NCI-H82 (cell line): ENCODE results near the gene TMEM178A.
A peak's percentile ranks its signal among the peaks of the same experiment; 100 is the strongest.

ENCODE experiments used
- DNase-seq: peaks from one replicate; lab custom pipeline; 2025; lab: John Stamatoyannopoulos, UW

Gene TMEM178A

DNA sequence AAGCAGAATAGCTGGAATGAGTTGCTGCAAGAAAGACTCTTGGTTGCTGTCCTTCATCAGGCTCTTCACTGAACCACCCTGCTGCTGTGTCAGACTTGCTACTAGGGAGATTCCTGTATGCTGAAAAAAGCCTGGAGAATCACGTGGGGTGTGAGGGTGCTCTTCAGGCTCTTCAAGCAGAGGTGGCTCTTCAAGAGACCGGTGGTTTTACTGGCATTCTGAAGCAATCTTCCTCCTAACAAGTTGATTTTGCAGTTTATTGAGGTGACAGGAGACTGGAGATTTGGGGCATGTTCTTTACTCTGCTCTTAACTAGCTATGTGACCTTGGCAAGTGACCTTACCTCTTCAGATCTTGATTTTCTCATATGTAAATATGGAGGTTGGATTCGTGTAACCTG lies 14.1 kb downstream of the TMEM178A start:
- no peak for DNase-seq

- no peak for DNase-seq
Observed at GRCh38 chr2:39682066-39682692, 16.5 kb downstream of the TMEM178A start.

DNA sequence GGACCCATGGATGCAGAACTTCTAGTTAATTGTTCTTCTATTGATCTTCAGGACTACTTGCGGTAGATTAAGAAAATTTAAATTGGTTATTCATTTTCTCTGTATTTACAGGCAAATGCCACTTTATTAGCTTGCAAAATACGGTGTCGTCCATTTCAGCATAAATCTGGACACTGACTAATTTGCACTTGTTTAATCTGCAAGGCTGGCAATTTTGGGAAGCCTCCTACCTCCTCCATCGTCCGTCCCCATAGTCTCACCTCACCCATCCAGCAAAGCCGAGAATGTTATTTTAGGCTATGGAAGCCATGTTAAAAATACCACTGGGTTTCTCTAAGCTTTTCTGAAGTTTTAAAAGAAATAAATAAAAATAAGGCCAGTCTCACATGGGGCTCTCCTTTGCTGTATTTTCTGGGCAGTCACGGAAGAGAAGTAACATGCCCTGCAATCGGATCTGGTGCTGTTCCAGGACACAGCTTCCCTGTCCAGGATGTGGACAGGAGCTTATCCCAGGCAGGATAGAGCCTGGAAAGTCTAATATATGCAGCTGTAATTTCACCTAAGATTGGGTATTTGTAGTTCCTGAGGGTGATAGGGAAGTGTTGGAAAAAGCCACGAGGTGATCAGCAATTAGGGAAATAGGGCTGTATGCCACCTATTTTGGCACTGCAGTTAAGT lies 17.4 kb downstream of the TMEM178A start:
- no peak for DNase-seq

DNA sequence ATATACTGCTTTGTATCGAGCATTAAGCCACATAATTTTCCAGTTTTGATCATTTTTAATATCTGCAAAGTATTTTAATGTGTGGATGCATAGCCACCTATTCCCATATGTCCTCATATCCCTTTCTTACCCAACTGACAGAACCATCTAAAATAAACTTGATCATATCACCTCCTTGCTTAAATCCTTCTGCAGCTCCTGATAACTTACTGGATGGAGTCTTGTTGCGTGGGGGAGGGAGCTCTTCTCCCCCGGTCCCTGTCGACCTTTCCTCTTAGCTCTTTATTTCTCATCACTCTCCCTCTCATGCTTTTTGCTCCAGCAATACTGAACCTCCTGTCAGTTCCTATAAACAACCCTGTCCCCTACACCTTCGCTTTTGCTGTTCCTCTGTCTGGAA lies 18.7 kb downstream of the TMEM178A start:
- no peak for DNase-seq

DNA sequence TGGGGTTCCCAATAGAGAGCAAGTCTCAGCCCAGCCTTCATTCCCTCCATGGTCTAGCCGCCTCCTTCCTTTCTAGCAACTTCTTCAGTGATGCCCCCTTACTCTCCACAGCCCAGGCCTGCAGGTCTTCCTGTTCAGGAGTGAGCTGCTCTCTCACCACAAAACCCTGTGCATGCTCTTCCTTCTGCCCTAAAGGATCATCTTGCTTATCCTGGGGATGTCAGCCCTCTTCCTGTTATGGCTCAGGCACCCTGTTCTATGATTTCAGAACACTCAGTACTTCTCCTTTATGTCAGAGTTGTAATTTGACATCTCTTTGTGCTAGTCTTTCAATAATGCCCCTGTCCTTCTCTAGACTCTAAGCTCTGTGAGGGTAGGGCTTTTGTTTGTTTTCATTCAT lies 19.4 kb downstream of the TMEM178A start:
- no peak for DNase-seq

GRCh38 chr2:39686456-39686855 lies 20.7 kb downstream of the TMEM178A start:
- no peak for DNase-seq

DNA sequence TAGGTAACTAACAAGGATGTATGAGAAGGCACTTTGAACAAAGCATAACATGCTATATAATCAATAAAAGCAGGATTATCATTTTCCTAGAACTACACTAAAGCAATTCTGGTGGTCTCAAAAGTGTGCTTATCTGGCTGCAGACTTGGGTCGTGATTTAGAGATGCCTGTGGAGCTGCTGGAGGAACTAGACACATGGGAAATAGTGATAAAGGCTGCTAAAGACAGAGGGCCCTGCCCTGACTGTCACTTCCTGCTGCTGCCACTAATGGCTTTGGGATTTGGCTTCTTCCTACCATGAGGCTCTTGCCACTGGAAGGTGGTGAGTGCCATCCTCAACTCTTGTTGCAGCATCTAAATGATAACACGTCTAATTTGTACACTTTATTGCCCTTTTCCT lies 22.5 kb downstream of the TMEM178A start:
- DNase-seq = no peak

DNA sequence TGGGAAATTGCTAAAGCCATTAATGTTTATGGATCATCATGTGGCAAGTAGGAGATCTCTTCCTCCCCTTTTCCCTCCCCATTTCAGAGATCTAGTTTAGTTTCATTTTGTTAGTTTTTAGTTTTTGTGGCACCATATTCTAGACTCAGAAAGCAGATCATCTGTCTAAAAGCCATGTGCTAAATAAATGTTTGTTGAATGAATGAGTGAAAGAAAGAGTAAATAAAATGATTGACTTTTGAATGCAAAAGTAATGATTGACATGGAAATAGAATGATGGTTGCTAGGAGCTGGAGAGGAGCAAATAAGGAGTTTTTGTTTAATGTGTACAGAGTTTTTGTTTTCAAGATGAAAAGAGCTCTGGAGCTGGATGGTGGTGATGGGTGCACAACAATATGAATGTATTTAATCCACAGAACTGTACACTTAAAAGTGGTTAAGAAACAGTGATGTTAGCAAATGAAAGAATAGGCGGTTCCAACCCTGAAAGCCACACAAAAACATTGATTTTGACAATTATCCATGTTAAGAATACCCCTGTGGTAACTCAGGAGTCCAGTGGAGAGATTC lies 23.6 kb downstream of the TMEM178A start:
- DNase-seq = no peak

DNA sequence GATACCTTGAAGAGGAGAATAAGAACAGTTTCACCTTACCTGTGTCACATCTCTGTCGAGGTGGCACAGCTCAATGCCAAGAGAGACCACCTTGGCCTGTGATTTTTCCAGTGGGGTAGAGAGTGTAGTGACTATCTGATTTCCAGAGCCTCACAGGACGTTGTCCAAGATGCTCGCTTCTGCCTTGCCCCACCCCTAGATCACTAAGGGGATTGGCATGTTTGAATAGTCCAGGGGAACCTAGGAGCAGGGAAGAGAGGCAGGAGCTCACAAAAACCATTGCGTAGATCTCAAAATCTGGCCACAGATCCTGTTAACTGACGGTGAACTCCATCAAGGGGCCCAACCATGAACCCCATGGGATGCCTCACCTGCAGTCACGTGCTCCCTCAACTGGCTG lies 24.2 kb downstream of the TMEM178A start:
- DNase-seq = no peak

GRCh38 chr2:39693245-39693644 lies 27.5 kb downstream of the TMEM178A start:
- DNase-seq = no peak

- DNase-seq = peak; percentile 65
Observed at GRCh38 chr2:39696101-39696553, 30.4 kb downstream of the TMEM178A start.

GRCh38 chr2:39696838-39697237 lies 31.1 kb downstream of the TMEM178A start:
- peak; percentile 24 for DNase-seq

DNA sequence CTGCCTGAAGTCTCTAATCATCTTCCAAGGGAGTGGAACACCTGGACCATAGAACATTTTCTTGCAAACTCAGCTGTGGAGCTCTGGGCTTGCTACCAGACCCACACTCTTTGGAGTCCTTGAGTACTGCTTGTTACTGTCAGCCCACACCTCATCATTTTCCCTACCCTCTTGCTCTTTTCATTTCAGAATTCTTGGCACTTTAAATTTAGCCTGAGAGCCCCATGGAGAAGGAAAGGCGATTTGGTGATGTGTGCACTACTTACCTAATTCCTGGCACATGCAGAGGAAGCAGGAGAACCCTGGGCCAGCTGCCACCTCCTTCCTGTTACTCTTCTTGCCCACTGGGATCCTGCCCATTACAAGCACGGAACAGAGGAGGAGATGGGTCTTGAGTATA lies 31.7 kb downstream of the TMEM178A start:
- no peak for DNase-seq

- DNase-seq = no peak
Observed at GRCh38 chr2:39701137-39701536, 35.4 kb downstream of the TMEM178A start.

DNA sequence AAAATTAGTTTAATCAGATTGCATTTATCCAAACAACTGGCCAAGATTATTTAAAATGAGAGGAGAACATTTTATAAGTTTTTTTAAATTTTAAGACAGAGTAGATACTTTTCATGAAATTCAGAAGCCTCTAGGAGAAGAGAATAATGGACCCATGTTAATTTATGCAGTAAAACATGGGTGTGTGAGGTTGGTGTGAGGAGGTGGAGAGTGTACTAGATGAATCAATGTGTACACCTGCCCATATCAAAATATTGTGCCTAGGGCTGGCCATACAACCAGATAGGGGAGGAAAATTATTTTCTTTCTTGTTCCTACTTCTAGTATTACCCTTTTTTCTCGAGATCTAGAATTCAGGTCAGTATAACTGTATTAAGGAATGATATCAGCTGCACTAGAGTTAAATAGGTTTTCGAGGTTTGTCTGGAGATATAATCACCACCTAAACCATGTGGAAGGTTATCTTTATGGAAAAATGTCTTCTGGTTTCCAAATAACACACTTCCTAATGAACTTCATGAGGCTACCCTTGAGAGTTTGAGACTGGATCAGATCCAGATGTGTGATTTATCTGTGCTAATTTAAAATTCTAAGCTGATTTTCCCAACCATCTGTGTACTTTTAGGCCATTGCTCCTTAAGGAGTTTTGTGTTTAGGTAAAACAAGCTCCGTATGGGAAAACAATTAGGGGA lies 37.6 kb downstream of the TMEM178A start:
- DNase-seq = no peak

DNA sequence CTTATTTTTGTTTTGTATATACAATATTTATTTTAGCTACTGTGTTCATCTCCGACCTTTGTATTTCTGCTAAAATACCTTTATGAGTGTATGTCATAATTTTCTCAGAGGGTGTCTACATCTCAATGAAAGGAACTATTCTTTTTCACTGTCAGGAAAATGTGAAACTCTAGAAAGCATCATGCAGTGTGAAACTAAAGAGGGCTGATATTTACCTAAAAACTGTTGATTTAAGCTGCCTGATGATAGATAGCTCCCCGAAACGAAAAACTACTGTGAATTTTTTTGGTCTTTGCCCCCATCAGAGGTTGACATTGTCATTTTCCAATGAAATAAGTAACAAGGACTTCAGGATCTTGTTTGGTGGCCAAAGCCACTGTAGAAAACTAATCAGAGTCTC lies 38.8 kb downstream of the TMEM178A start:
- no peak for DNase-seq

GRCh38 chr2:39705638-39706037 lies 39.9 kb downstream of the TMEM178A start:
- DNase-seq = no peak

- DNase-seq = no peak
Observed at GRCh38 chr2:39706312-39706711, 40.6 kb downstream of the TMEM178A start.

GRCh38 chr2:39706945-39707344 lies 41.2 kb downstream of the TMEM178A start:
- DNase-seq = no peak

DNA sequence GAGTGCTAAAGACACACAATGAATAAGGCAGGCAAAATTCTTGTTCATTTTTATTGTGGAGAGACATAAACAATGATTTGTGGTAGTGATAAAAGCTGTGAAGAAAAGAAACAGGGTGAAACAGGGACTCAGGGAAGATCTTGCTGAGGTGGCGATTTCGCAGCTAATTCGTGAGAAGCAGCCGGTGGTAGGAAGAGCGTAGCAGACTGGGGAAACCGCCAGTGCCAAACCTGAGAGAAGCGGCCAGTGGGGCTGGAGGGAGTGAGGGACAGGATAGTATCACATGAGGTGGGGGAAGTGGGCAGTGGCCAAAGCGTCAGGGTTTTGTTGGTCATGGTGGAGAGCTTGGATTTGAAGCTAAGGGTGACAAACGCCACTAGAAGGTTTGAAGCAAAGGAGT lies 42.3 kb downstream of the TMEM178A start:
- DNase-seq = no peak

DNA sequence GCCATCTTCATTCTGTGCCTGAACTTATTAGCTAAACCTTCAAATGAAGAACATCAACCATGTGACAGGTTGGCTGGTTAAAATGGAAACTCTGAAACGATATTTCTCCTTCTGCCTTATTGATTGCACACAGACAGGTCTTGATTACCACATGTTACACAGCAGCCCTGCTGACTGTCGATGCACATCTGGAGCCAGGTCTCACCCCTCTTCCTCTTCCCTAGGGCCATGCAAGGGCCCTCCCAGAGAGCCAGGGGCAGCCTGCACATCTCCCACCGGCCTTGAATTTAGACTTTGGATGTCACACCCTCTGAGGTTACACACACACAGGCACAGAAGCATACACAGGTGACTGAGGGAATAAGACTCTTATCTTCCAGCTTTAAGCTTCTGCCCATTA lies 45.1 kb downstream of the TMEM178A start:
- no peak for DNase-seq

- DNase-seq = no peak
Observed at GRCh38 chr2:39712953-39713352, 47.2 kb downstream of the TMEM178A start.

DNA sequence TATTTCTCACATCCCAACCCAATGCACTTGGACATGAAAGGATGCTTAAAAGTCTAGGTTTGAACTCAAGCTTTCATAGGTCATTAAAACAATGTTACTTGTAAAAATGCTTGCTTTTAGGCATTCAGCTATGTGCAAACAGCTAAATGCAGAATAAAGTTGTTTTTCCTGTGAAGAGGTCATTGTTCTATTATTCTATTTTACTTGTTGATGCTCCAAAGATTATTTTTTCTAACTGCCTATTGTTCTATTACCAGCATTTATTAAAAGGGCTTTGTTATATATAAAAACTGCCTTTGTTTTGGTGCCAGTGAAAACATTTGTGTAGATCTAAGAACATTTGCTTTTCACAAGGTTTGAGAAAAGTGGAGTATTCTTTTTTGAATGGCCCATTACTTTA lies 49.4 kb downstream of the TMEM178A start:
- DNase-seq = no peak
